Loucy (cell line): ENCODE data around the gene COA7.

Experiments used
- H2AFZ ChIP-seq: fragments of 200-600 bp; sonication (generic); 2 replicates; pipeline ENCODE4 v1.6.0; 2016; ENCODE audit warnings: antibody characterized with exemption, mild to moderate bottlenecking, low read length, moderate library complexity
- H3F3A ChIP-seq: fragments of 200-600 bp; 2 replicates; pipeline ENCODE4 v1.6.0; 2016; ENCODE audit warnings: antibody characterized with exemption, low read depth, mild to moderate bottlenecking
- H3K27me3 ChIP-seq: fragments of 200-600 bp; sonication (generic); 2 replicates; pipeline ENCODE4 v1.6.1; 2014; ENCODE audit warnings: low read length, mild to moderate bottlenecking; ENCODE audit not compliant: insufficient read depth, poor library complexity, severe bottlenecking
- H3K36me3 ChIP-seq: fragments of 200-600 bp; sonication (generic); 2 replicates; pipeline ENCODE4 v1.6.1; 2016; ENCODE audit warnings: low read length; ENCODE audit not compliant: insufficient read depth
- H3K4me1 ChIP-seq: fragments of 200-600 bp; sonication (generic); 2 replicates; pipeline ENCODE4 v1.5.1; 2014; ENCODE audit warnings: low read length, mild to moderate bottlenecking; ENCODE audit not compliant: insufficient read depth, poor library complexity, severe bottlenecking
- H3K4me2 ChIP-seq: fragments of 200-600 bp; sonication (generic); 2 replicates; pipeline ENCODE4 v1.6.0; 2014; ENCODE audit warnings: antibody characterized with exemption, low read length, low read depth, mild to moderate bottlenecking; ENCODE audit not compliant: poor library complexity, severe bottlenecking
- H3K4me3 ChIP-seq: fragments of 200-600 bp; sonication (generic); 2 replicates; pipeline ENCODE4 v1.5.1; 2014; ENCODE audit warnings: low read length, mild to moderate bottlenecking, mixed read lengths; ENCODE audit not compliant: poor library complexity, severe bottlenecking
- H3K79me2 ChIP-seq: fragments of 200-600 bp; sonication (generic); 2 replicates; pipeline ENCODE4 v1.6.1; 2014; ENCODE audit warnings: low read length; ENCODE audit not compliant: insufficient read depth
- H3K9ac ChIP-seq: fragments of 200-600 bp; sonication (generic); 2 replicates; pipeline ENCODE4 v1.6.0; 2014; ENCODE audit warnings: mild to moderate bottlenecking, low read depth, low read length, moderate library complexity; ENCODE audit not compliant: poor library complexity, severe bottlenecking
- H3K9me2 ChIP-seq: fragments of 200-600 bp; sonication (generic); replicated peaks from 2 replicates; pipeline ENCODE4 v1.6.1; 2016; ENCODE audit warnings: low read depth, low read length, mixed read lengths
- H3K9me3 ChIP-seq: fragments of 200-600 bp; sonication (generic); 2 replicates; pipeline ENCODE4 v1.6.1; 2014; ENCODE audit warnings: mild to moderate bottlenecking, antibody characterized with exemption, low read length, low read depth; ENCODE audit not compliant: insufficient read depth
- H4K20me1 ChIP-seq: fragments of 200-600 bp; sonication (generic); 2 replicates; pipeline ENCODE4 v1.6.0; 2014; ENCODE audit warnings: antibody characterized with exemption, low read length, mild to moderate bottlenecking; ENCODE audit not compliant: insufficient read depth, poor library complexity, severe bottlenecking
- EZH2phosphoT487 ChIP-seq: fragments of 200-600 bp; IDR thresholded peaks from 2 replicates; pipeline ENCODE4 v1.6.1; 2018; ENCODE audit warnings: antibody characterized with exemption, mild to moderate bottlenecking, moderate library complexity, borderline replicate concordance
- TF ChIP-seq, protein P1 (sequence below): fragments of 200-600 bp; sonication (generic); conservative IDR thresholded peaks from 2 replicates; pipeline ENCODE4 v1.5.1; 2014; ENCODE audit warnings: mild to moderate bottlenecking, antibody characterized with exemption, low read length

The COA7 gene

DNA sequence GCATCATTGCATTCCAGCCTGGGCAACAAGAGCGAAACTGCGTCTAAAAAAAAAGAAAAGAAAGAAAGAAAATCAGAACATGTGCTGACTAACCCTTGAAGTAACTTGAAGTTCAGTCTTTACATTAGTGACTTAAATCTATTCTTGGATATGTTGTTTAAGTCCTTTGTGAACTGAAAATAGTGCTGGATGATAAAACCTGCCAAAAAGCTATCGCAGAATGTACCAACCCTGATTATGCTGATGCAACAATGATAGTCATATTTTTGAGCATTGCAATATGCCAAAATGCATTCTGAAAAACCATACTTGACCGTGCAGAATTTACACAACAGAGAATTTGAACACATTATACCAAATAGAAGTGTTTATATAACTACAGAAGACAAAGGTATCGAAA lies 34.4 kb downstream of the COA7 start:
- Histone ChIP-seq H3K9me3 (no peaks in the 10 kb centered on the region), H3K27me3 (no peaks in the 10 kb centered on the region), H3K4me1 (no peaks in the 10 kb centered on the region), H3K36me3 (no peaks in the 10 kb centered on the region), H3K79me2 (no peaks in the 10 kb centered on the region), H3K9ac (no peak overlapping the region), H3K4me2 (no peak overlapping the region), H4K20me1 (no peaks in the 10 kb centered on the region), H3K4me3 (no peak overlapping the region), H2AFZ (no peak overlapping the region), H3K9me2 (no peaks in the 10 kb centered on the region), H3F3A (no peaks in the 10 kb centered on the region)
- TF ChIP-seq EZH2phosphoT487: no peak
- TF ChIP-seq, protein P1, sequence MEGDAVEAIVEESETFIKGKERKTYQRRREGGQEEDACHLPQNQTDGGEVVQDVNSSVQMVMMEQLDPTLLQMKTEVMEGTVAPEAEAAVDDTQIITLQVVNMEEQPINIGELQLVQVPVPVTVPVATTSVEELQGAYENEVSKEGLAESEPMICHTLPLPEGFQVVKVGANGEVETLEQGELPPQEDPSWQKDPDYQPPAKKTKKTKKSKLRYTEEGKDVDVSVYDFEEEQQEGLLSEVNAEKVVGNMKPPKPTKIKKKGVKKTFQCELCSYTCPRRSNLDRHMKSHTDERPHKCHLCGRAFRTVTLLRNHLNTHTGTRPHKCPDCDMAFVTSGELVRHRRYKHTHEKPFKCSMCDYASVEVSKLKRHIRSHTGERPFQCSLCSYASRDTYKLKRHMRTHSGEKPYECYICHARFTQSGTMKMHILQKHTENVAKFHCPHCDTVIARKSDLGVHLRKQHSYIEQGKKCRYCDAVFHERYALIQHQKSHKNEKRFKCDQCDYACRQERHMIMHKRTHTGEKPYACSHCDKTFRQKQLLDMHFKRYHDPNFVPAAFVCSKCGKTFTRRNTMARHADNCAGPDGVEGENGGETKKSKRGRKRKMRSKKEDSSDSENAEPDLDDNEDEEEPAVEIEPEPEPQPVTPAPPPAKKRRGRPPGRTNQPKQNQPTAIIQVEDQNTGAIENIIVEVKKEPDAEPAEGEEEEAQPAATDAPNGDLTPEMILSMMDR: no peak

GRCh38 chr1:52662645-52663313 lies 35.4 kb downstream of the COA7 start:
- Histone ChIP-seq H3F3A (no peaks in the 10 kb centered on the region), H3K9ac (no peak overlapping the region), H4K20me1 (no peaks in the 10 kb centered on the region), H3K27me3 (no peaks in the 10 kb centered on the region), H3K4me3 (no peak overlapping the region), H2AFZ (peak overlapping the region; percentile 34; the same call in 1 of the 2 replicates), H3K9me3 (no peaks in the 10 kb centered on the region), H3K4me1 (no peaks in the 10 kb centered on the region), H3K9me2 (no peaks in the 10 kb centered on the region), H3K36me3 (no peaks in the 10 kb centered on the region), H3K79me2 (no peaks in the 10 kb centered on the region), H3K4me2 (no peak overlapping the region)
- TF ChIP-seq, protein P1: no peak
- TF ChIP-seq EZH2phosphoT487: no peak

DNA sequence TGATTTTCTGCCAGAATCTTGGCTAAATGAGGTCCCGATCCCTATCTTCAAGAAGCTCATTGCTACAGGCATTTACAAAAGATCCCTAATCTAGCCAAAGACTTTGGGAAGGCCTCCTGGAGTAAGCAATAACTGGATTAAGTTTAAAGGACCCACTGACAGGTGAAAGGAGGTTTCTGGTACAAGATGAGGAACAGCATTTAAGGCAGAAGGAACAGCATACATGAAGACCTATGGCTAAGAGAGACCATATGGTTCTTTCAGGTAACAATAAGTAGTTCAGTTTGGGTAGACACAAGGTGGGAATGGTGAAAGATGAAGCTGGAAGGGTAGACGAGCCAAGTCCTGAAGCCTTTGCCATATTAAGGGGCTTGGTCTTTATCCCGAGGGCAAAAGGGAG lies 37.3 kb downstream of the COA7 start:
- H3K79me2 ChIP-seq: no peaks in the 10 kb centered on the region
- H3F3A ChIP-seq: no peaks in the 10 kb centered on the region
- H3K4me1 ChIP-seq: no peaks in the 10 kb centered on the region
- no peaks in the 10 kb centered on the region for H3K9me2 ChIP-seq
- no peak overlapping the region for H3K9ac ChIP-seq
- H3K27me3 ChIP-seq: no peaks in the 10 kb centered on the region
- TF ChIP-seq, protein P1: no peak
- TF ChIP-seq EZH2phosphoT487: no peak
- H2AFZ ChIP-seq: no peak overlapping the region
- H3K4me3 ChIP-seq: no peak overlapping the region
- no peaks in the 10 kb centered on the region for H3K9me3 ChIP-seq
- H3K36me3 ChIP-seq: no peaks in the 10 kb centered on the region
- H4K20me1 ChIP-seq: no peaks in the 10 kb centered on the region
- H3K4me2 ChIP-seq: no peak overlapping the region
